HuH-7 (cell line): Measurements from ENCODE around the gene ZNF618.

Experiments used
- DNase-seq: peaks from one replicate; pipeline ENCODE4 v3.0.0; 2011; ENCODE audit warnings: low spot score

The ZNF618 gene

DNA sequence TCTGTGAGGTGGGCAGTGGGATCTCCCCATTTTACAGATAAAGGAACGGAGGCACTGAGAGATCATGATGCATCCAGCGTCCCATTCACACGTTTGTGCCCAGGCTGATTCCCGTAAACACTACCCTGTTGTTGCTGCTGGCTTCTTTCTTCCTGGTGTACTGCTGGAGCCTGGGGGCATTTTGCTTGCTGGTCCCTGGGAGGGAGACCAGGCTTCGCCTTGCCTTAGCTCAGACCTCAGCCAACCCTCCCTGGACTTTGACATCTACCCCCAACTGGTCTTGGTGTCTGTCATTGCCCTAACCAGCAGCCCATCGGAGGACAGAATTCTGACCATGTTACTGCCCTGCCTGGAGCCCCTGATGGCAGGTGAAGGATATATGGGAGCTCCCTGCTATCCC lies 82.4 kb downstream of the ZNF618 start:
- no peak for DNase-seq

DNA sequence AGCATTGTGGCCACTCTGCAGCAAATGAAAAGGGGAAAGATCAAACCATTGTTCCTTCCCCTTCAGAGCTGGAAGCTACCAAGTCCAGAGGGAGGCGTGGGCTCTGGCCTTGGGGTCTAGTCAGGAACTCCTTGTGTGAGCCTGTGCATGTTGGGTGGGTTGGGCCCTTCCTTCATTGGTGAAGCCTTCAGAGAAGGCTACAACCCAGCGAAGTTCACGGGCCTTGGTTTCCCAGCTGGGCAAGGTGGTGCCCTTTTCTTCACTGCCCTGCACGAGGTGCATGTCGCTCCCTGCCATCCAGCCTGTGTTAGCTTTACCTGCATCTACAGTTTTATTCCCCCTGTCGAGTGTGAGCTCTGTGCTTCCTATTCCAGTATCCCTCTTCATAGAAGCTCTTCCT lies 84.7 kb downstream of the ZNF618 start:
- DNase-seq: no peak

DNA sequence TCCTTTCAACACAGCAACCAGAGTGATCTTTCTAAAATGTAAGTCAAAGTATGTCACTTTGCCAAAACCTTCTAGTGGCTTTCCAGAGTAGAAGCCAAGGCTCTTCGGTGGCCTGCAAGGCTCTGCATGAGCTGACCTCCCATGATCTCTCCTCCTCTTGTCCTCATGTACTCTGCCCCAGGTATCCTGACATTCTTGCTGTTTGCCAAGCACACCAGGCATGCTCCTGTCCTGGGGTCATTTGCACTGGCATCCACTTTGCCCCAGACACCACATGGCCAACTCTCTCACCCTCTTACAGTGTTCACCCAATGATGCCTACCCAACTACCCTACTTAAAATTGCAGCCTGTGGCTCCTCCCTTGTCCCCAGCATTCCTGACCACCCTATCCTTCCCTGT lies 86.3 kb downstream of the ZNF618 start:
- DNase-seq: no peak

DNA sequence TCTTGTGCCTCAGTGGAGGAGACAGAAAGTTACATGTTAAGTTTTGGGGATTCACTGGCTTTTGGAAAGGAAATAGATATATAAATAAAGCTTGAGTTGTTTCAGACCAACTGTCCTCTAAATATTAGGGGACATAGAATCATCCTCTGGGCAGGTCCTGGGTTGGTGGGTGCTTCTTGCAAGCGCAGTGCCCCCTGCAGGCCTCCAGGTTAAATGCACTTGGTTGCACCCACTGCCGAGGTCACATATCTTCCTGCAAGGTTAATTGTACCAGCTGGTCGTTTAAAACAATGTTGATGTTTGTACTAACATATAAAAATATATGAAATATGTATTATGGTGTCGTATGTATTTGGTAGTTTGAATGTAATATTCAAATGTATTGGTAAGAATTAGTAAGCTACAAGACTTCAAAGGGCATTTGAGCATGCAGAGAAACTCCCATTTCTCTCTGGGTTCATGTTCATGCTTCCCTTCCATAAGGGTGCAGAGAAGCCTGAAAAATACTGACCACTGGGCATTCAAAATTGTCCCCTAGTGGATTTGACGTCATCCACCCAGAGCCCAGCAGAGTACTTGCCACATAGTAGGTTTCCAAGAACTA lies 87.0 kb downstream of the ZNF618 start:
- peak; percentile 56 for DNase-seq

DNA sequence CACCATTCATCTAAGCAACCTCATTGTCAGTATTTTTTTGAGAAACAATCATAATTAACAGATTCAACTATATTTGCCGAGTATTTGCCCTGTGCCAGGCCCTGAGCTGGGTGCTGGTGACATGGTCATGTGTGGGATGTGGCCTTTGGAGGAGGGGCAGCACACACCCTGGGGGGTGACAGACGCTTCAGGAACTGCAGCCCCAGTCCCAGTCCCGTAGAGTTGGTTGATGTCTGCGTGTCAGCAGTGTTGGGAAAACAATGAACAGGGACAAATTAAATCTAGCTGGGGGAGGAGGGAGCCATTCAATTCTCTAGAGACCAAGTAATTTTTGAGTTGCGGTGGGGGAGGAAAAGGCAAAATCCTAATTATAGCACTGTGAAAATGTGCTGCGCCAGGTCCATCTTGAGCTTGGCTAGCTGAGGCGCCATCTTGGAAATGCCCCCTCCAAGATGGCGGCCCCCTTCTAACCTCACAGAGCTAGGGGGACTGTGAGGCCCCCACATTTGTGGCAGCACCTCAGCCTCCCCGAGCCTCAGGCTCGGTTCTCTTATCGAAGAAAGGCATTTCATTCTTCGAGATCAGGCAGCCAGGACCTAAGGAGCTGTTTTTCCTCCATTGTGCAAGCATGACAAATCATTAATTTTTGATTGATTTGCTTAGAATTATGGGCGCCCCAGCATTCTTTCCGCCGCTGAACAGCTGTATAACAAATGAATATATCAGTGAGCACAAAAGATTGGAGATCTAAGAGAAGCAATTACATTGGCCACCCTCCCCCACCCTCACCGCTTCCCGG lies 87.8 kb downstream of the ZNF618 start:
- DNase-seq: no peak

DNA sequence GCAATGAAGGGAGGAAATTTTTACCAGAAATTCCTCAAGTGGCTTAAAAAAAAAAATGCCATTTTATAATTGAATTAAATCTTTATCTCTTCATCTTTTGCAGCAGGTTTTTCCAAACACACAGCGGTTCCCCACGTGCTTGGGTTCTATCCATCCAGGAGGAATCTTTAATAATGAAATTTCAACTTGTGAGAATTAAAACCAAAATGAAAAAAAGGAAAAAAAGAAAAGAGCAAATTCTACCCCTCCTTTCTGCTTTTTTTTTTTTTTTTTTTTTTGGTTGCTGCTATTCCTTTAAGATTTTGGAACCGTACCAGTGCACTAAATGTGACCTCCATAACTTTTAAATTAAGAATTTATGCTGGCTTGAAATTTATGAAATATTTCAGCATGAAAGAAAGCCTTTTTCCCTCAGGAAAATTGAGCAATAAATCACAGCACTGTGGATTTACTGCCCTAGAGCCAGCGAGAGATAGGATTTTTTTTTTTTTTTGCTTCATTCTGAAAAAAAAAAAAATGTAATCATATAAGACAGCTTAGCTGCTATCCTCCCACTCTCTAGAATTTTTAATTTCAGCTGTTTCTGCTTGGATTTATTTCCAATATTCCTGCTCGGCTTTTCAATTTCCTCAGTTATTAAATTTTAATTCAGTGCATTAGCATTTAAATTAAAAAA lies 88.5 kb downstream of the ZNF618 start:
- no peak for DNase-seq

DNA sequence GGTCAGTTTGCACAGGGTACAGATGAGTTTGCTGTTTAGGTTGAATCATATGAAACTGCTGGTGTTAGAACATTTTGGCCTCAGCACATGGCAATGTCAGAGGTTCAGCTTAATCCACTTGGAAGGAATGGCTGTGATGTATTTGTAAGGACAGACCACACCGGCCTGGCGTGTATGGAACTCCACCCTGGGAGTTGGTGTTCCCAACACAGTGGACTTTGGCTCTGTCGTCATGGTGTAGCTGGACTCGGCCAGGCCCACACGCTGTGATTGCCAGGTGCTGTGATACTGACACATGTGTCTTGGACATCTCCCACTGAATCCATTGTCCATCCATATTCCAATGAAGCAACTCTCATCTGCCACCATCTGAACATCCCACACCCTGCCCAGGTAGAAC lies 90.3 kb downstream of the ZNF618 start:
- peak; percentile 66 for DNase-seq

DNA sequence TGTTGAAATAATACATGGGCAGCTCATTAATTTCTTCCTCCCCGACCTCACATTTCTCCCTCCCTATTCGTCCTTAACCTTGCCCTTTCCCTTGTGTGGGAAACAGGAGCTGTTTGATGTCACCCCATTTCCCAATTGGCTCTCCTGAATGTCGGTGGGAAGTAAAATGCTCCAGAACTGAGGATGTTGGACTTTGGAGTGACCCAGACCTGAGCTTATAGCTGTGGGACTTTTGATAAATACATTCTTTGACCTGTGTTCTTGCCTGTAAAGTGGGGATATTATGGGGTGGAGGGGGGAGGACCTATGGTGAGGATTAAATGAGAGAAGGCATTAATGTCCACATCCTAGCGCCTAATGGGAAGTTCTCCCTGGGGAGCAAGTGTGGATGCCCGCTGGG lies 91.3 kb downstream of the ZNF618 start:
- DNase-seq: no peak

DNA sequence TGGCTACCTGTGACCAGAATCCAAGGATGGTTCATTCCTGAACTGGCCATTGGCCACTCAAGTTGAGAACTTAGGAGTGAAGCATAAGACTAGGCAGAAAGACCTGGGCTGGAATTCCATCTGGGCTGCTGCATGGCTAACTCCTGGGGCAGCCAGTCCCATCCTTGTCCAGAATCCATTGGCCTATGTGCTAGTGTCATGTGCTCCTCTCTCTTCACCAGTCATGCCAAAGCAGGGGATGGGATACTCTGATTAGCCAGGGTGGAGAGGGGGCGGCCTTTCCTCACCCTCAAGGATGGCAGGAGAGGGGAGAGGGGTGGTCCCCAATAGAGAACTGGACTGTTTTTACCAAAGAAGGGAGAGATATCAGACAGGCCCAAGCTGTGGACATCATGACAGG lies 93.2 kb downstream of the ZNF618 start:
- DNase-seq: no peak

DNA sequence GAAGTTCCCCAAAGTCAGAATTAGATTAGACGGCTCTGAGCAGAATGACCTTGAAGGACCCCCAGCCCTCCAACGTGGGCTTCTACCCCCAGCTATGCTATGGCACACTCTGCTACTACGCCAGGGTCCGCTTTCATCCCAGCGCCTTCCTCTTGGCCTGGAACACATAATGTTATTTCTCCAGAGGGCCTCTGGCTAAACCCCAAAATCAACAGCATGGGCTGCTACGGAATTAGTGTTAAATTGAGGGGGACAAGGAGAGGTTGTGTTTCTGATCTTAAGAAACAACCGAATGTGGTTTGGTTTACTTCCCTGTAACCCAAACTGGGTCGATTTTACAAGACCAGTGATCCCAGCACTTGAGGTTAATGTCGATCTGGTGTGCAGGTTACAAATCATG lies 97.1 kb downstream of the ZNF618 start:
- no peak for DNase-seq

DNA sequence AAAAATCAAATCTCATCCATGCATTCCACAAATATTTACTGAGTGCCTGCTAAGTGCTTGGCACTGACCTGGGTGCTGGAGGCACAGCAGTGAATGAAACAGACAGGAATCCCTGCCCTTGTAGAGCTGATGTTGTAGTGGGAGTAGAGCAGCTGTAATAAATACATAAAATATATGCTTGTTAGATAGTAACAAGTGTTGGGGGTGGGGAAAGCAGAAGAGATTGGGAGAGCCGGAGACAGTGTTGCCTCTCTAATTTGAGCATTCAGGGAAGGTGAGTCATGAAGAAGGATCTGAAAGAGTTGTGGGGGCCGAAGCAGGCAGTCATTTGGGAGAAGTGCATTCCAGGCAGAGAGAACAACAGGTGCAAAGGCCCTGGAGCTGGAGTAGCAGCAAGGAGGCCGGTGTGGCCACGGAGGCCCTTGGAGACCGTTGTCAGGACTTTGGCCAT lies 97.9 kb downstream of the ZNF618 start:
- DNase-seq: no peak

DNA sequence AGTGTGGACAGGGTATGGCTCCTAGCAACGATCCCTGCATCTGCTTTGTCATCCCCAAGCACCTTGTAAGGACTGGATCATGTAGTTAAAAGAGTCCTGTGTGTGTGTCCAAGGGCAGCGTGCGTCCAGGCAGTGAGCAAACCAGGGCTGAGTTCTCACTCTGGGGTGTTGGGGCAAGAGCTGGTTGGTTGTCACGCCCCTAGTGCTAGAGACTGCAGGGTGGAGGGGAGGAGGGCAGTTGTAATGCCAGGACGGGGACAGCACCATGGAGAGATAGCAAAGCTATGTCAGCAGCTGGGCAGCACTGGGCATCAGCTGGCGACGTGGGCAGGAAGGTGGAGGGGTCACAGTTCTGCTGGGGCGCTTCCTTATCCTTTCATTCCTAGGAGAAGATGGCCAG lies 100.8 kb downstream of the ZNF618 start:
- DNase-seq: no peak

DNA sequence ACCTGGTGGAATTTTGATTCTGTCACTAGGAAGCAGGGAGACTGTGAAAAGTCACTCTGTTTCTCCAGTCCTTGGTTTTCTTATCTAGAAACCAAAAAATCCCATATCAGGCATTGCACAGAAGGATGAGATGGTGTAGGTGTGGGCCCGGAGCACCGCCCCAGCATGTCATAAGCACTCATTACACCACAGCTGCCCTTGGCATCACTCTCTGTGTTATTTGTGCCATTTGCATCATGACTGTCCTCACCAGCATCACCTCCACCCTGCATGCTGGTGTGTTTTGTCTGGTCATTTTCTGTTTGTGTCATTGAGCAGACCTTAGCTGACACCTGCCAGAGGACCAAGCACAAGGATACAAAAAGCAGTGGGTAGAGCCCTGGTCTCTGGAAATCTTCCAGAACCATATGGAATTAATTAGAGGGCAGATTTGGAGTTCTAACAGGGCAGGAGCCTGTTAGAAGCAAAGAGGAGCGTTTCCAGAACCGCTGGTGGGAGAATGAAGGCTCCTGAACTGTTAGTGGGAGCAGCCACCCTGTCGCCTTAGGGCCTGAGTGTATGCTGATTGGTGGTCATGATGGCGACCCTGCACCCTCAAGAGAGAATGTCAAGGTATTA lies 102.7 kb downstream of the ZNF618 start:
- DNase-seq: no peak

DNA sequence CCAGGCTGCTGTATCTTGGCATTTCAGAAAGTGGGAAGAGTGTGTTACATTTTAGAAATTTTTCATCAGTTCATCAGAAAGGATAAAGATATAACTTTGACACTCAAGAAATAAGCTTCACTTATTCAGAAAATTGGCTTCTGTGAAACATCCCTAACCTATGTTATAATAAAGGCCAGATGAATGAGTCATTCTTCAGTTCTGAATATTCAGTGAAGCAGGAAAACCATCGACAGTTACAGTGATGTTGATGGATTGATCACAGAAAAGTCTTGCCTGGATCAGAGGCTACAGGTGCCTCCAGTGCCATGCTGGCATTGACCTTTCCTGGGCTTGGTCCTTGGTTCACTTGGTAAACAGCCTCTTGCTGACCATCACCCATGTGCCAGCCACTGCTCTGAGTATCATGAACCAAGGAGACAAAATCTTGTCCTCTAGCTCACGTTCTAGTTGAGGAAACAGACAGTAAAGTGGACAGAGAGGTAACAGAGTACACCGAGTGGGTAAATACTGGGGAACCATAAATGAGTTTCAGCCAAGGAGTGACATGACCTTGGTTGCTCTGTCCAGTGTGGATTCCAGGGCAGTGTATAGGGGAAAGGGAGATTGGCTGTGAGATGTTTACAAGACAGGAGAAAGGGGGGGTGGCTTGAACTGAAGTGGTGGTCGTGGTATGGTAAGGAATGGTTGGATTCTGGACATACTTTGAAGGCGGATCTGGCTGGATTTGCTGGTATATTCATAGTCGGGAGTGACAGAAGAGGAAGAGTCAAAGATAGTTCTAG lies 103.4 kb downstream of the ZNF618 start:
- DNase-seq: no peak

DNA sequence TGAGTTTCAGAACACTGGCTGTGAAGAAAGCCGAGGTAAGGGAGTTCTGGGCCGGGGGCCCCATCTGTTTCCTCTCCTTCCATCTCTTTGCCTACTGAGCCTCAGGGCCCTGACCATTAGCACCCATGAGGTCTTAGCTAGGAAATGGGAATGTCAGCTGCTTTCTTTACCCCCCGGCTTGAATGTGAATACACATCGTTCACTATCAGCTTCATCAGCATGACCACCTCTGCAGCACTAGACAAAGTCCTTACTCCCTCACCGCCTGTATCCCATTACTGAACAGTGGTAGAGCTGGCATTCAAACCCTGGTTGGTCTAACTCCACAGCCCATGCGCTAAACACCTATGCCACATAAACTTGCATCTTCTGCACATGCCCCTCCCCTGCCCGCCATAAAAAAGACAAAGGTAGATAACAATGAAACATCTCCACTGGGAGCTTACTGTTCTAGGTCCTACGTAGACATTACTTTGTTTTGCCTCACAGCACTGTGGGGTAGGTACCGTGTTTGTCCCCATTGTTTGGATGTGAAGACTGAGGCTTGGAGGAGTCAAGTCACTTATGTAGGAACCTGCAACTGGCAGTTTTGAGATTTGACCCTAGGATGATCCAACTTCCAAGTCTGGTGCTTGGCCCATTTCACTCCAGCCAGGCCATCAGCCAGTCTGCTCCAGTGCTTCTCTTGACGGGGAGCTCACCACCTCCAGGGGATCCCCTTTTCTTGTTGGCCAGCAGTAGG lies 108.7 kb downstream of the ZNF618 start:
- DNase-seq: no peak

DNA sequence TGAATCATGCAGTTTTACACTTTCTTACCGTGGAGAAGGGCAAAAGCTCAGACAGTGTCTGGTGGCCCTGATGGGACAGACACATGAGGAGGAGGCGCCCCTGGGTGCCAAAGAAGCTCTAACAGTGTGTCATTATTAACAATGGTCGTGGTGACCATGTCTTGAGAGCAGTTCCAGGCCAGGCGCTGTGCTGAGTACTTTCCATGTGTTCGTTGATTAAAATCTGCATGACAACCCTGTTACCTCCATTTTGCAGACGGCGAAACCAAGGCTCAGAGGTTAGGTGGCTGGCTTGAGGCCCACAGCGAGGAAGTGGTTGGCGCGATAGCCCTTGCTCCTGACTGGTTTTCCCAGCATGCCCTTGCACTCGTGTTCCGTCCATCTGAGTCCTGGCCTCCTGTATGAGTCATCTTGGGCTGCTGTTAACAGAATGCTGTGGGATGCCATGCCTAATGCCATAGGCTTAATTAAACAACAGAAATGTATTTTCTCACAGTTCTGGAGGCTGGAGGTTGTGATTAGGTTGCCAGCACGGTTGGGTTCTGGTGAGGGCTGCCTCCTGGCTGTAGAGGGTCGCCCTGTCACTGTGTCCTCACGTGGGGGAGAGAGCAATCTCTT lies 110.0 kb downstream of the ZNF618 start:
- DNase-seq: no peak

DNA sequence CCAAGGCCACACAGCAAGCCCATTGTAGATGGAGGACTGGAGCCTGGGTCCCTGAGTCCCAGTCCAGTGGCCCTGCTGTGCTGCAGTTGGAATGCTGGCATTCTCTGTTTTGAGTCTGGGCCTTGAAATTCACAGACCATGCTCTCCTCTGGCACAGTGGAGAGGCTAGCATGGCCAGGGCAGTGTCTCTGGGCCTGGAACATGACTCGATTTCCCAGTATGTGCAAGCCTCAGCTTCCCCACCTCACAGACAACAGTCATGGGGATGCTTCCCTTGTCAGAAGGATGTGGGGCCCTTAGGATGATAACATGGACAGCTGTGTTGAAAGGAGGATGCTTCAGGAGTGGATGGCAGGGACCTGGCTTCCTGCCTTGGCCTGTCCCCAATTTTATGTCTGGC lies 110.8 kb downstream of the ZNF618 start:
- DNase-seq: no peak

DNA sequence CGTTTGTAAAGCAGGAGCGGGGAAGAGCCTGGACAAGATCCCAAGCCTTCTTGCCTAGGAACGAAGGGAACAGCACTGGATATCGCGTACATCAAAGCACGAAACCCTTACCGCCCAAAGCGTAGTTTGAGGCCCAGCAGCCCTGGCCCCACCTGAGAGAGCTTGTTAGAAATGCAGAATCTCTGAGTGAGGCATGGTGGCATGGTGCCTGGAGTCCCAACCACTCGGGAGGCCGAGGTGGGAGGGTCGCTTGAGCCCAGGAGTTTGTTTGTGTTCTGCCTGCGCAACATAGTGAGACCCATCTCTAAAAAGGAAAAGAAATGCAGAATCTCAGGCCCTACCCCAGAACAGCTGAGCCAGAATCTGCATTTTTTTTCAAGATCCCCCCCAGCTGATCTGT lies 111.4 kb downstream of the ZNF618 start:
- no peak for DNase-seq

DNA sequence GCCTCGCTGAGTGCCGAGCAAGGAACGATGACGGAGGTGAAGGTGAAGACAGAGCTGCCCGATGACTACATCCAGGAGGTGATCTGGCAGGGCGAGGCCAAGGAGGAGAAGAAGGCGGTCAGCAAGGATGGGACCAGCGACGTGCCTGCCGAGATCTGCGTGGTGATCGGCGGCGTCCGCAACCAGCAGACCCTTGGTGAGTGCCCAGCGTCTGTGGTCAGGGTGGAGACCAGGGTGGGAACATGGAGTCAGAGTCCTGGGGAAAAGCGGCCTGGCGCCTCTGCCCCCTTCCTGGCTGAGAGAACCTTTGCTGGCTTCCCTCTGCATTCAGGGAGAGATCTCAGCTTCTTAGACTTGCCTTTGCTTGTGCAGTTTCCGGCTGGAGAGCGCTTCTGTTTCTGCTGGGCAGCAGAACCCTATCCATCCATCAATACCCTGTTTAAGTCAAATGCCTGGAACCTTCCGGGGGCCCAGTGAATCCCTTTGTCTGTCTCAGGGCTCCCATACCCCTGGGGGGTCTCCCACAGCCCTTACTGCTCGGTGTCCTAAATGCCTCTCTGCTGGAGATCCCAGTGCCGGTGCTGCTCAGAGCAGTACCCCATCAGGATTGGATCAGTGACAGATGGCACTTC lies 112.4 kb downstream of the ZNF618 start:
- DNase-seq: no peak

DNA sequence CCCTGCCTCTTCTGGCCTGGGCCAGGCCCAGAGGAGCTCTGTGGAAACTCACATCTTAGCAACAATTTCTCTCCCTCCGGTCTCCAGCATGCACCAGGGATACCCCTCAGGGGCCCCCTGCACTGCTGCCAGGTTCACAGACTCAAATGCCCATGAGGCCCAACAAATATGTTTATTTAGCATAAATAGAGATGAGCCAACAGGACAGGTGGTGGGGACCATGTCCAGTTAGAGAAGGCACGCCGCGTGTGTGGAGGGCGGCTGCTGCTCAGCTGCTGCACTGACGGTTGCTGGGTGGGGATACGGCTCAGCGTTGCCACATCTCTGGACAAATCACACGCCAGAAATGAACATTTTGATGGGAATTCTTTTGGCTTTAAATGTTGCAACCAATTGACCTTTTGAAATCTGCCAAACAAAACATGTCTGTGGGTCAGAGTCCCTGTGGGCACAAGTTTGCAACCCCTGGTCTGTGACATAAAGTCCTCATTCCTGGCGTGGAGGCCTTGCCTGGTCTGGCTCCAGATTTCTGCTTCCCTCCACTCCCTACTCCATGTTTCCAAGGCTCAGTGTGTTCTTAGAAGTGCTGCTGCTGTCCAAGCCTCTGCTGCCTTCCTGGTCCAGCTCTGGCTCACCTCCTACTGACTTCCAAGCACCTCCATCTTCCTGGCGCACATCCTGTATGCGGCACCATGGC lies 113.1 kb downstream of the ZNF618 start:
- no peak for DNase-seq
